ENCODE data around the gene TENT5C.

TENT5C gene

DNA sequence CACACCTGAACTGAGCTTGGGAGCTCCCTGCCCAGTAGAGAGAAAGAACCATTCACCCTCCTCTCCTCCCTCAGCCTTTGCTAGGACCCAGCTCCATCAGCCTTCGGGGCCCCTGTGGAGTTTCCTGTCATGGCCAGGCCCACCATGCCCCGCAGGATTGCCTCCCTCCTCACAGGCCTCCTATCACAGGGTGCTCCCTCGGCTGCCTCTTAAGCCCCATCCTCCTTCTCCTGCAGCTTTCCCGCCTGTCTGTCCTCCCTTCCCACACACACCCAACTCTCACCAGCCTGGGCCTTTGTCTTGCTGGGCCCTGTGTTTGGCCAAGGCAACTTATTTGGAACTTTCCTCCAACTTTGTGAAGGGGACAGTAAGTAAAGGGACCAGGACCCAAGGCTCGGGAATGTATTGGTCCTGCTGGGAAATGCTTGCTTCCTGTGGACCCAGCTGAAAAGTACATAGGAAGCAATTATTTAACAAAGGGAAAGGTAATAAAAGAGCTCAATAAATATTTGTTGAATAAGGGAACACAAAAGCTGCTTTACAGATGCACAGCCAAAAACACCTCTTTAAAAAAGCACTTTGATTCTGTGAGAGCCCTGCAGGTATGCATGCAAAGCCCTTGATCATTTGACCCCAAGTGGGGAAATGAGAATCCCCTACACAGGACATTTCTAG lies 31.6 kb upstream of the TENT5C start:
- no peak for DNase-seq

DNA sequence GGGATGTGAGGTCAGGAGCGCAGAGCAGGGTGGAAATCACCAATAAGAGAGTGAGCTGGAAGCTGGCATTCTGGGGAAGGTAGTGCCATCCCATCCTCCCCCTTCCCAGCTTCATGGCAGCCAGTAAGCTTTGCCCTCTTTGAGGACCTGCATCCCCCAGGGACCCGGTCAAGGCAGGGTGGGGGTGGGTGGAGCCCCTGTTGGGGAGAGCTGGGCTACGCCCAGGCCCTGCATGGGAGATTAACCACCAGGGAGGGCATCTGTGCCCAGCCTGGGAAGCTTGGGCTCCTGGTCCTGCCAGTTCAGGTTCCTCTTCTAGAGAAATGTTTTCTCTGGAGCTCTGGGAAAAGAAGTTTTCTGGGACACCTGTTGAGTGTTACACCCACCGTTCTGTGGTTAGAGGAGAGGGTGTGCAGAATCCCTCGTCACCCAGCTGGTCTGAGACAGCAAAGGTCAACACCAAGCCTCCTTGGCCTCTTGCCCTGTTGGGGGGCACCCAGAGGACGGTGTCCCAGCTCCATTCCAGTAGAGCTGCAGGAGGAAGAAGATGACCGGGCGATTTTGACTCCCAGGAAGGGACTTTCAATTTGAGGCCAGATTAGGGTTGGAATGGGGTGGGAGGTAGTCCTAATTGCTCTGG lies 30.1 kb upstream of the TENT5C start:
- no peak for DNase-seq

- no peak for DNase-seq
Measured at GRCh38 chr1:117576236-117576635, 29.6 kb upstream of the TENT5C start.

DNA sequence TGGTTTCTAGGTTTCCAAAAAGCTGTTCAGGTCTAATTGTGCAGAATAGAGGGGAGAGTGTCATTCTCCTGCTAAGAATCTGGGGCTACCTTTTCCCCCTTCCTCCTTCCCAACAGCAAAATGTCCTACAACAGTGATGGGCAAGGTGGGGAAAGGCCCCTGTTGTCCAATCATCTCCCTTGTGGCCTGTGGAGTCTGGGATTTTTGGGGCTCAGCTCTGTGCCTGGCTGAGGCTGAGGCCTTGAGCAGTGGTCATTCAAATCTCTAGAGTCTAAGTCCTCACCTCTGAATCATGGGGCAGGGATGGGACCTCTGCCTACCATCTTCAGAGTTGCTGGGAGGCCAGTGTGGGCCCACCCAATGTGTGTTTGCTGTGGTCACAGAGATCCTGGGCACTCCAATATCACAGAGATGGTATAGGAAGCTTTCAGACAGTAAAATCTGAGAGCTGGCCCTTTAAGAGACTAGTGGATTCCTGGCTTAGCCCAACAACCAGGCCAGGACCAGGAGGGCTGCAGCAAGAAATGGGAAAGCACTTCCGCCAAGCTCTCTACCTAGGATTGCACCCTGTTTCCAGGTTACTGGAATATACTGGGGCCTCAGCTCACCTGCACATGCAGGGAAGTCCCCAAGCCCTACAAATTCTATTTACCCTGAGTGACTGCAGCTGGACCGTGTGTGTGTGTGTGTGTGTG lies 28.5 kb upstream of the TENT5C start:
- DNase-seq, result no peak

DNA sequence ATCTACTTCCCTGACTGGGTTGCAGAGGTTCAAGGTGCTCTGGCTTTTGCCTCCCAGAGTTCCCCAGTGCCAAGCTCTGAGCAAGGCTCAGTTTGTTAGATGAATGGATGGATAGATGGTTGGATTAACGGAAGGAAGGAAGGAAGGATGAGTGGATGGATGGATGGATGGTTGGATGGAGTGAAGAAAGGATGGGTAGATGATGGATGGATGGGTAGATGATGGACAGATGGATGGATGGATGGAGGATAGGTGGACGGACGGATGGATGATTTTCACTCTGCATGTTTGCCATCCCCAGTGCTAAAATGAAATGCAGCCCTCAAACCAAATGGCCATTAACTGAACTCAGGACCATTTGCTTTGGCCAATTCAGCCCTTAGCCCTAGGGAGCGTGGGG lies 27.4 kb upstream of the TENT5C start:
- DNase-seq, result no peak

- no peak for DNase-seq
Measured at GRCh38 chr1:117579221-117579906, 26.5 kb upstream of the TENT5C start.

- DNase-seq, result no peak
Measured at GRCh38 chr1:117580436-117580835, 25.4 kb upstream of the TENT5C start.

GRCh38 chr1:117580882-117581281 lies 25.0 kb upstream of the TENT5C start:
- no peak for DNase-seq

DNA sequence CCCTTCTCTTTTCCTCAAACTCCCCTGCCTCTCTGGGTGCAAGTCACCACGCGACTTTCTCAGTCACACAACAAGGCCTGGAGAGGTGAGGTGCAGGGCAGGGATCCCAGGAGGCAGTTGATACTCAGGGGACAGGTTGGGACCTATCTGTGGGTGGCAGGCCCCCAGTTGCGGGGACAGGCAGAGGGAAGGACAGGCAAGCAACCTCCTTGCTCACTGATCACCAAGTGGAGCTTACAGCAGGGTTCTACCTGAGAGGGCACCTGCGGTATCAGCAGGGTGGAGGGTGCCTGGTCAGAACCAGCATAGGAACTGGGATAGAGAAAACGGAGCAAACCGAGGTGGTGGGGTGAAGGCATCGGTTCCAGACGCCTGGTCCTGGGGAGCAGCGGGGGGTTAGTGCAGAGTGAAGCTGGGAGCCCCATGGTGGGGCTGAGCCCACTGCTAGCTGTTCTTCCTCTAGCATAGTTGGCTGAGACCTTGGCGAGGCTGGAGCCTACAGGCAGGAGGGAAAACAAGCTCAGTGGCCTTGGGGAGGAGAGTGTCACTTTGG lies 24.4 kb upstream of the TENT5C start:
- no peak for DNase-seq

GRCh38 chr1:117582451-117582850 lies 23.4 kb upstream of the TENT5C start:
- DNase-seq, result no peak

DNA sequence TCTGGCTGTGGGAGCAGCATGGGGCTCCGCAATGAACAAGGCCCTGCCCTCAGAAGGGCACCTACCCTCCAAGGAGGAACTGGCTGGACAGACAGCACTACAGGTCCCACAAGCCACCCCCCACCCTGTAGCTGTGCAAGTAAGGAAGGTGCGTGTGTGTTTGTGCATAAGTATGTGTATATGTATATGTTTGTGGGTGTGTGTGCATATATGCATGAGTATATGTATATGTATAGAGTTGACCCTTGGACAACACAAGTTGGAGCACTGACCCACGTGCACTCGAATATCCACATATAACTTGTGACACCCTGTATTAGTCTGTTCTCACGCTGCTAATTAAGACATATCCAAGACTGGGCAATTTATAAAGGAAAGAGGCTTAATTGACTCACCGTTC lies 22.6 kb upstream of the TENT5C start:
- no peak for DNase-seq

GRCh38 chr1:117584181-117584580 lies 21.7 kb upstream of the TENT5C start:
- no peak for DNase-seq

DNA sequence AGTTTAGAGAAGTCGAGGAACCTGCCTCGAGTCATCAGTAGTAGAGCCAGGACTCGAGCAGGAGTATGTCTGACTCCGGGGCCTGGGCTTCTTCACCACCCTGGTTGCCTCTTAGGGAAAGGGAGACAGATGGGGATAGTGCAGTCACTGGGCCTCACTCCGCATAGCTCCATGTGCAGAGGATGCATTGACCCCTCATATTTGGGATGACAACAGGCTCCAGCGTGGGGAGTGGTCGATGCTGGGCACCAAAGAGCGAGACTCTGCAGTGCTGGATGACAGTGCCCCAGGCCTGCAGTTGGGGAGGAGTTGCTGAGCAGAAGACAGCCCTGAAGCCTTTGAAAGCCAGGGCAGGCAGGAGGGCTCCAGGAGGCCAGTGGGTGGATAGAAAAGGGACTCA lies 20.8 kb upstream of the TENT5C start:
- DNase-seq, result no peak

DNA sequence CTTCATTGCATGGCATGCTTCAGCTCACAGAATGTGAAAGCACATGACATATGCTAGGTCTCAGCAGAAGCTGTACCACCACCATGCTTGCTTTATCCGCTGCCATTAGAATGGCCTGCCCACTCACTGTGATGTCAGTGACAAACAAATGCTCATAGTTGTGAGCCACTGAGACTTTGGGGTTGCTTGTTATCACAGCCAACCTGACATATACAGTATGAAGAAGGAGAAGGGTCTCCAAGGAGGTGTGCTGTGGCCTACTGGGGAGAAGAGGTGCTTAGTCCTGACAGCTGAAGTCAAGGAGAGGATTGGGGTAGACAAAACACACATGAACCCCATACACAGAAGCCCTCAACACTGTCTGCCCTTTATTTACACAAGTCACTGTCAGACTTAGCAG lies 19.5 kb upstream of the TENT5C start:
- DNase-seq, result no peak

GRCh38 chr1:117586747-117587498 lies 18.9 kb upstream of the TENT5C start:
- no peak for DNase-seq

GRCh38 chr1:117587499-117588356 lies 18.1 kb upstream of the TENT5C start:
- DNase-seq, result no peak

- no peak for DNase-seq
Measured at GRCh38 chr1:117589544-117589943, 16.3 kb upstream of the TENT5C start.

GRCh38 chr1:117590273-117590925 lies 15.4 kb upstream of the TENT5C start:
- no peak for DNase-seq

DNA sequence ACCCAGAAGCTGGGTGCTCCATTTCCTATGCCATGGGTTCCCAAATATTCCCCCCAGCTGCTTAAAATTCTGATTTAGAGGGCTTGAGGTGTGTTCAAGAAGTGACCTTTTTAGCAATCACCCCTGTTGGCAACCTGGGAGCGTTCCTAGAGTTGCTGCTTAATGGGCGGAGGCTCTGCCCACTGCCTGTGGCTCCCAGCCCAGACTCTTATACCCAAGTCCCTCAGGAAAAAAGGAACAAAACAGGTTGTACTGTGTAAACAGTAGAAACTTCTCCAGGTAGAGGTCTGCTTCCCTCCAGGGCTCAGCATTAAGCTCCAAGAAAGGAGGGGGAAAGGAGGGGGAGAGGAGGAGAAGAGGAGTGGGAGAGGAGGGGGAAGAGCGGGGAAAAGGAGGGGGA lies 14.6 kb upstream of the TENT5C start:
- no peak for DNase-seq

DNA sequence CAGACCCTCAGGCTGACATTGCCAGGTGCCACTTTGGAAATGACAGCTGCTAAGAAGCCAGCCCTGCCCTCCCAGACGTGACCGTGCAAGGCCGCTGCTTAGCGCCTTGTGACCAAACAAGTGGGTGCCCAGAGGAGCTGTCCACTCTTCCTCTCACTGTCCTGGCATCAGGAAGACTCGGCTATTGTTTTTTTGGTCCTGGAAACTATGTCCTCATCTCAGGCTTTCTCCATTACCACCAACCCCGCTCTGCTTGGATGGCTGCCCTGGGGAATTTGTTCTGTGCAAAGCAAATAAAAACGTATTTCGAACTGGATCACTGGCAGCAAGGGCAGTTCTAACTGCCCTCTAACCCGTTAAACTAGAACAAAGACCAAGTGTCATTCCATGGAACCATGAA lies 13.7 kb upstream of the TENT5C start:
- no peak for DNase-seq

All from NCI-H226 (cell line).